ENCODE data around the gene TBX3.
"Not testable (repeated sequence)": the region's sequence is repeated elsewhere in the genome, so short reads cannot be mapped to it uniquely, and the experiment has no call there.

Gene TBX3

DNA sequence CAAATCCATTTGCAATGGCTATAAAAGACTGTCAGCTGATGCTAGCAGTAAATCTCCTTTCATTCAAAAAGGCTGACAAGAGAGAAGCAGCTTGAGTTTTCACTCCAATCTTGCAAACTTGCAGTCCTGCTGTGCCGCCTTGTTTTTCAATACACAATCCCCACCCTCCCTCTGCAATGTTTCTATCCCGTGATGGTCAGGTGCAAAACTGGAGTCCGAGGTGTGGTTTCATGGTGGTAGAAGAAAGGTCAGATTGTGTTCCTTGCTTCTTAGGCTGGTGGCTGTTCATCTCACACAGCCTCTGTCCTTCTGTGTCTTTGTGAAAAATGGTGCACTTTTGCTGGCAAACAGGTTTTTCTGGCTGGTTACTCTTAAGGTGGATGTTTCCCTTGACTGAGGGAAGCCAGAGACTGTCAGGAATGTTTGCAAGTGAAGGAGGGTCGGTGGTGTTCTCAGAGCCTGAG lies 27.7 kb upstream of the TBX3 start:
- DNase-seq (ENCODE audit: low read depth) = no peak
- TF ChIP-seq, protein P1, sequence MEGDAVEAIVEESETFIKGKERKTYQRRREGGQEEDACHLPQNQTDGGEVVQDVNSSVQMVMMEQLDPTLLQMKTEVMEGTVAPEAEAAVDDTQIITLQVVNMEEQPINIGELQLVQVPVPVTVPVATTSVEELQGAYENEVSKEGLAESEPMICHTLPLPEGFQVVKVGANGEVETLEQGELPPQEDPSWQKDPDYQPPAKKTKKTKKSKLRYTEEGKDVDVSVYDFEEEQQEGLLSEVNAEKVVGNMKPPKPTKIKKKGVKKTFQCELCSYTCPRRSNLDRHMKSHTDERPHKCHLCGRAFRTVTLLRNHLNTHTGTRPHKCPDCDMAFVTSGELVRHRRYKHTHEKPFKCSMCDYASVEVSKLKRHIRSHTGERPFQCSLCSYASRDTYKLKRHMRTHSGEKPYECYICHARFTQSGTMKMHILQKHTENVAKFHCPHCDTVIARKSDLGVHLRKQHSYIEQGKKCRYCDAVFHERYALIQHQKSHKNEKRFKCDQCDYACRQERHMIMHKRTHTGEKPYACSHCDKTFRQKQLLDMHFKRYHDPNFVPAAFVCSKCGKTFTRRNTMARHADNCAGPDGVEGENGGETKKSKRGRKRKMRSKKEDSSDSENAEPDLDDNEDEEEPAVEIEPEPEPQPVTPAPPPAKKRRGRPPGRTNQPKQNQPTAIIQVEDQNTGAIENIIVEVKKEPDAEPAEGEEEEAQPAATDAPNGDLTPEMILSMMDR (IDR thresholded peaks at IDR 0.05; ENCODE audit: low read depth, low read length, missing control alignments) = no peak
- H3K4me3 ChIP-seq (ENCODE audit: low read depth, low read length) = no peak overlapping the region

DNA sequence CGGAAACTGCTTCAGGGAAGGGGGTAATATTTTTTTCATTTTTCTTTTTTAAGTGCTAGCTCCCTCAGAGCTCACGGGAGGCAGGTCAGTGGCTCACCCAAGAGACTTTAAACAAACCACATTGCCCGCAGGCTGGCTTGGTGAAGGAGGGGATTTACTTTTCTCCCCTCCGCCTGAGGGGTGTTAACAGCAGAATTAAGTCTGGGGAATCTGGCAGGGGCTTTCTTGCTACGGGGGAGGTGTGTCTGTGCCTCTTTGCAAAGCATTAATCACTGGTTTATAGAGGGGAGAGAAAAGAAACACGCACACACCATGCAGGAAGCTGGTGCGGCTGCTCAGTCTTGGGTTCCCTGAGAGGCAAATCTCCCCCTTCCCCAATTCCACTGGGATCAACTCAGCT lies 26.2 kb upstream of the TBX3 start:
- DNase-seq (ENCODE audit: low read depth) = no peak
- TF ChIP-seq, protein P1 (IDR thresholded peaks at IDR 0.05; ENCODE audit: low read depth, low read length, missing control alignments) = no peak
- no peak overlapping the region for H3K4me3 ChIP-seq (ENCODE audit: low read depth, low read length)

DNA sequence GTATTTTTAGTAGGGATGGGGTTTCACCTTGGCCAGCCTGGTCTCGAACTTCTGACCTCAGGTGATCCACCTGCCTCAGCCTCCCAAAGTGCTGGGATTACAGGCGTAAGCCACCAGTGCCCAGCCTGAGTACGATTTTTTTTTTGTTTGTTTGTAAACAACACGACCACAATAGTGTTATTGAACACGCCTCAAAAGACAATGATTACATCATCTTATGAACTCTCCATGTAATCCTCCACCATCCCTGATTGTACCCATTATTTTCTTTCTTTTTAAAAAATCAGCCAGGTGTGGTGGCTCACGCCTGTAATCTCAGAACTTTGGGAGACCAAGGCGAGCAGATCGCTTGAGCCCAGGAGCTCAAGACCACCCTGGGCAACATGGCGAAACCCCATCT lies 25.1 kb upstream of the TBX3 start:
- TF ChIP-seq, protein P1 (IDR thresholded peaks at IDR 0.05; ENCODE audit: low read depth, low read length, missing control alignments) = no peak
- DNase-seq (ENCODE audit: low read depth) = no peak
- no peak overlapping the region for H3K4me3 ChIP-seq (ENCODE audit: low read depth, low read length)

DNA sequence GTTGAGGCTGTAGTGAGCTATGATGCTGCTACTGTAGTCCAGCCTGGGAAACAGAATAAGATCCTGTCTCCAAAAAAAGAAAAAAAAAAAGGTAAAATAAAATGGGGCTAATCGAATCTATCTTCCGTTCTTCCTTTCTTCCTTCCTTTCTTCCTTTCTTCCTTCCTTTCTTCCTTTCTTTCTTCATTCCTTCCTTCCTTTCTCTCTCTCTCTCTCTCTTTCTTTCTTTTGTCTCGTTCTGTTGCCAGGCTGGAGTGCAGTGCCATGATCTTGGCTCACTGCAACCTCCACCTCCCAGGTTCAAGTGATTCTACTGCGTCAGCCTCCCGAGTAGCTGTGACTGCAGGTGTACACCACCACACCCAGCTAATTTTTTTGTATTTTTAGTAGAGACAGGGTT lies 24.6 kb upstream of the TBX3 start:
- not testable (repeated sequence) for DNase-seq (ENCODE audit: low read depth)

DNA sequence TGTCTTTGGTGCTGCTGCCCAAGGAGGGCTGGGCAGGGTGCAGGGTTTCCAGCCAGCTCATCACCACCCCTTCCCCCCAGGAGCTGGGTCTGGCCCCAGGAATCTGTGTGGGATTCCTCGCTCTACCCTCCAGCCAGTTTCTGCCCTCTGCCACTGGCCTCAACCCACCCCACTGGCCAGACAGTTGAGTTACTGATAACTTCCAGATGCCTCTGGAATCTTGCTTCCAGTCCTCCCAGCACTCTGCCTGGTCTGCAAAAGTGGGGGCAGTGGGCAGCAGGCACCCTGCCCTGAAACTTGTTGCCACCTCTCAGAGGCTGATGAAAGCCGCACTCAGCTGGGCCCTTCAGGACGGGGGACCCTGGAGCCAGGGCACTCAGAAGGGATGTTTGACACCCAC lies 20.1 kb upstream of the TBX3 start:
- TF ChIP-seq, protein P1 (IDR thresholded peaks at IDR 0.05; ENCODE audit: low read depth, low read length, missing control alignments) = no peak
- no peak for DNase-seq (ENCODE audit: low read depth)
- H3K4me3 ChIP-seq (ENCODE audit: low read depth, low read length) = no peak overlapping the region

More for the DNA sequence above, 24.6 kb upstream of the TBX3 start:
- H3K4me3 ChIP-seq (ENCODE audit: low read depth, low read length) = not testable (repeated sequence)

DNA sequence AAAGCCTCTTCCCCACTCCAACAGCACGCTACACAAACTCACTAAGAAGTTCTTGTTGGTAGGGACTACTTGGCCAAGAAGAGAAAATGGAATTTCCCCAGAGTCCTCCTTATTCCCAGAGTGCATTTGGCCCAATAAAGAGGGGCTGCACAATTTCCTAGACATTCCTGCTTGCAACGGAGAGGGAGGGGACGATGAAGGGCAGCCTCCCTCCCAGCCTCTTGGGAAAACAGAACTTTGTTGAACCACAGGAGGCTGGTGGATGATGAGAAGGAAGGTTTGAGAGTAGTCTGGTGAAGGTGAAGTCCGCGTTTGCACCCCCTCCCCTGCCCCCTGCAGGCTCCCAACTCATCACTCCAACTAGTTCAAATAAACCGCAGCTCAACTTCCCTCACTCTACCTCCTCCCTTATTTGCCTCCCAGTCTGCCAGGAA lies 19.1 kb upstream of the TBX3 start:
- TF ChIP-seq, protein P1 (IDR thresholded peaks at IDR 0.05; ENCODE audit: low read depth, low read length, missing control alignments) = no peak
- DNase-seq (ENCODE audit: low read depth) = no peak
- no peak overlapping the region for H3K4me3 ChIP-seq (ENCODE audit: low read depth, low read length)

DNA sequence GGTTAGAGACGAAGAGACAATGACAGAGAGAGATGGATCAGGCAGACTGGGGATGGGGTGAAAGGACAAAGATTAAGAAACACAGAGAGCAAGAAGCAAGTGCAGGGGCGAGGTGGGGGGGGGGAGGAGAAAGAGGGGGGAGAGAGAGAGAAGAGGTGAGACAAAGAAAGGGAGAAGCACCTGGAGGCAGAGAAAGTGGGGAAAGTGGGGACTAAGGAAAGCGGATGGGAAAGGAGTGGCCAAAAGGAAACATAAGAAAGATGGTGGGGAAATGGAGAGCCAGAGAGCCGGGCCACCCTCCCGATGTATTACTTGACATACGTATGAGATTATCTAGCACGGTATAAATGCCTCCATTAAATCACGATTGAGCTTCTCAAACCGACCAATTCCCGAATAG lies 18.5 kb upstream of the TBX3 start:
- no peak overlapping the region for H3K4me3 ChIP-seq (ENCODE audit: low read depth, low read length)
- TF ChIP-seq, protein P1 (IDR thresholded peaks at IDR 0.05; ENCODE audit: low read depth, low read length, missing control alignments) = no peak

More for the DNA sequence above, 18.5 kb upstream of the TBX3 start:
- no peak for DNase-seq (ENCODE audit: low read depth)
